ENCODE data around the gene EPG5.
"Not testable (repeated sequence)": the region's sequence is repeated elsewhere in the genome, so short reads cannot be mapped to it uniquely, and the experiment has no call there.

The EPG5 gene

DNA sequence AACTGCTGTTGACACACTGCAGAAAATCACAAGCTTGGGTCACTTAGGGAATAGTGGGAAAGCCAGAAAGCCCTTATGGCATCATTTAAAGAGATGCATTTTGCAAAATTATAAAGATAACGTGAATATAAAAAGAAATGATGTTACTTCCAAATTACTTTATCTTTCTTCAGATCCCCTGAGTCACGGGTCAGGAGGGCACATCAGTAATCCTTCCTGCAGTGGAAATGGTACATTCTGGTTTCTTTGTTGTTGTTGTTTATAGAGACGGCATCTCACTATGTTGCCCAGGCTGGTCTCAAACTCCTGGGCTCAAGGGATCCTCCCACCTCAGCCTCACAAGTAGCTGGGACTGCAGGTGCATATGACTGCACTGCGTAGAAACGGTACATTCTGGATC, 9.8 kb upstream of the EPG5 start:
- no peak for DNase-seq

DNA sequence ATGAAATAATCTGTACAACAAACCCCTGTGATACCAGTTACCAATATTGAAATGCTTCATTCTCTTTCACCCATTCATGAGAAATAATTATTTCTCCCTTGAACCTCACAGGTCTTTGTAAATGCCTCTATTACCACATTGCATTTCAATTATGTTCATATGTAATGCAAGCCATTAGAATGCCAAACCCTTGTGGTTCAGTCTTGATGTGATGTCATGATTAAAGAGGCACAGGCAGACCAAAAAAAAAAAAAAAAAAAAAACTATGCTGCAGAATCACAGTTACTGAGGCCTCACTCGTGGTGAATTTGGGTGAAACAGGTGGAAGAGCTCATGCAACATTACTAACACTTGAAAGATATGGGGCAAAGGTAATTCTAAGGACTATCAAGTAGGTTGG, 9.4 kb upstream of the EPG5 start:
- no peak for DNase-seq

DNA sequence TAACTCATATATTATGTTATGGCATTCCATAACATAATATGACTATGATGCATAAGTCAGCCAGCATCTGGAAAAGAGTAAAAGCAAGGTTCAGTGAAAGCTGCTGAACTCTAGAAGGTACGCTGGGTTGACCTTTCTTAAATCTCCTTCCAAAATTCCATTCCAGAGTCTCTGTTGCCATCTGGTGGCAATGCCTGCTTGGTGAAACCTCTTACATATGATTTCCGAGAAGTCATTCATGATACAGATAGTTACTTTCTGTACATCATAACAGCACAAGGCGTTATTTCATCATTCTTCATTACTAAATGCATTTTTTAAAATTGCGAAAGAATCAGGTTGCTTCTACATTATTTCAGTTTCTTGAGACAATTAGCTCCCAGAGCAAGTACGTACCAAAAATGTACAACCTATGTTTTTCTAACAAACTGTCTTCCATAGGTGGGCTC, 7.0 kb upstream of the EPG5 start:
- peak; percentile 74 for DNase-seq

DNA sequence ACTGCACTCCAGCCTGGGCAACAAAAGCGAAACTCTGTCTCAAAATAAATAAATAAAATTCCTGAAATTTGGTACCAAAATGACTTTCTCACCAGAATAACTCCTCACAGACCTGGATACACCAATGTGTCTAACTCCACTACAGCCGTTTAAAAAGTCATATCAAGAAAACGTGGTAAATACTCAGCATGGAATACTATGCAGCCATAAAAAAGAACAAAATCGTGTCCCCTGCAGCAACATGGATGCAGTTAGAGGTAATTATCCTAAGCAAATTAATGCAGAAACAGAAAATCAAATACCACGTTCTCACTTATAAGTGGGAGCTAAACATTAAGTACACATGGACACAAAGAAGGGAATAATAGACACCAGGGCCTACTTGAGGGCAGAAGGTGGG, 2.2 kb downstream of the EPG5 start:
- not testable (repeated sequence) for DNase-seq

DNA sequence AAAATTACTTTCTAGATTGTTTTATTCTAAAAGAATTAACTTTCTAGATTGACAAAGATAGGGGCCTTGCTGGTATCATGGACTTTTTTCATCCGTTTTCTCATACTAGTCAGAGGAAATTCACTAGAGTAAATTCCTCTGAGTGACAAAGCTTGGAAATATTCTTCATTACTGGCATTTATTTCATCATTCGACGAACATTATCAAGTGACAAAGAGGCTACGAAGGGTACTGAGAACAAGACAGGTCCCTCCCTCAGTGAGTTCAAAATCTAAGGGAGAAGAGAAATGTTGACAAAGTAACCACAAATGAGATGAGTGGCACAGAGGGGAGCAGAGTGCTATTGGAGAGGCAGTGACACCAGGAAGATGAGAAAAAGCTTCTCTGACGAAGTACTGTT, 4.3 kb downstream of the EPG5 start:
- no peak for DNase-seq

DNA sequence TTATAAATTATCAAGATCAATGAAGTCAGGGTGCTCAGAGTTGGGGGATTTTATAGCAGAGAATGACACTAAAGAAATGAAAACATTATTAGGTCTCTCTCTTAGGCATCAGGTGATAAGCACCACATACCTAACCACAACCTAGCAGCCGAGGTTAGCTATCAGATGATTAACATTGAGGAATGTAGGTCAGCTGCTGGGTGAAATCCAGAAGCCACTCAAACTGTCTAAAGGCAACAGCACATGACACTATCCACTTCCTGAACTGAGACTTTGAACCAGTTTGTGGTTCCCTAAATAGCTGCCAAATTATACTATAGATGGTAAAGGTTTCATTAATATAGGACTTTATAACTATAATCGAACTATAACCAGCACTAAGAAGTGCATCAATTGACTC, 4.7 kb downstream of the EPG5 start:
- DNase-seq: no peak

DNA sequence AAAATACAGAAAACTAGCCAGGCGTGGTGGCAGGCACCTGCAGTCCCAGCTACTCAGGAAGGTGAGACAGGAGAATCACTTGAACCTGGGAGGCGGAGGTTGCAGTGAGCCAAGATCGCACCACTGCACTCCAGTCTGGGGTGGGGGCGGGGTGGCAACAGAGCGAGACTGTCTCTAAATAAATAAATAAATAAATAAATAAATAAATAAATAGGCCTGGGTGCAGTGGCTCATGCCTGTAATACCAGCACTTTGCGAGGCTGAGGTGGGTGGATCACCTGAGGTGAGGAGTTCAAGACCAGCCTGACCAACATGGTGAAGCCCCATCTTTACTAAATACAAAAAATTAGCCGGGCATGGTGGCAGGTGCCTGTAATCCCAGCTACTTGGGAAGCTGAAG, 7.6 kb downstream of the EPG5 start:
- not testable (repeated sequence) for DNase-seq

DNA sequence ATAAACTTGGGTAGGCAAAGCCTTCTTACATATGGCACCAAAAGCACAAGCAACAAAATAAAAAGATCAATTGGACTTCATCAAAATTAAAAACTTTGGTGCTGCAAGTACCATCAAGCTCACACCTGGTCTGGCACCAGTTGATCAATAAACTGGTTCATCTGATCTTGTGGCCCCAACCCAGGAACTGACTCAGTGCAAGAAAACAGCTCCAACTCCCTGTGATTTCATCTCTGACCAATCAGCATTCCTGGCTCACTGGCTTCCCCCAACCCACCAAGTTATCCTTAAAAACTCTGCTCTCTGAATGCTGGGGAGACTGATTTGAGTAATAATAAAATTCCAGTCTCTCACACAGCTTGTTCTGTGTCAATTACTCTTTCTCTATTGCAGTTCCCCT, 8.4 kb downstream of the EPG5 start:
- no peak for DNase-seq

DNA sequence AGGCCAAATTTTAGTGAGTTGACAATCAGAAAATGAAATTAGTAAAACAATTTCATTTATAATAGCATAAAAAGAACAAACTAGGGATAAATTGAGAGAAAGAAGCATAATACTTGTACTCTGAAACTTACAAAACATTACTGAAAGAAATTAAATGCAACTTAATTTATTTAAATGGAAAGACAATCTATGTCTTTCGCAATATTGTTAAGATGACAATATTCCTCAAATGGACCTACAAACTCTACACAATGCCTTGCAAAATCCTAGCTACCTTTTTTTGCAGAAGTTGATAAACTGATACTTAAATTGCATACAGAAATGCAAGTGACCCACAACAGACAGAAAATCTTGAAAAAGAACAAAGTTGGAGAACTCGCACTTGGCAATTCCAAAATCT, 9.1 kb downstream of the EPG5 start:
- no peak for DNase-seq

DNA sequence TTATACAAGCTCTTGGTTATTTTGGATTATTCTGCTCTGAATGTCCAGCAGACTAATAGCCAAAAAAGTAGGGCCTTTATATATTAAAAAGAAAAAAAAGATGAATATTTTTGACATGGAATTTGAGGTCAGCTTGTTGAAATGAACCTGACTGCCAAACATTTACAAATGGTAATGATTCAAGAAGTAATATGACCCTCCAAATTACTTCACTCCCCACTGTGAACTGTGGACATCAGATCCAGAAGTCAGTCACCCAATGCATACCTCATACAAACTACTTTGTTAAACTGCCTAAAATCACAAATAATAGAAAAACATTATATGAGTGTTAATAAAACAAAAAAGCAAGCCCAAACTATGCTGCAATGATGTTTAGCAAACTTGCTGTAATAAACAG, 10.0 kb downstream of the EPG5 start:
- no peak for DNase-seq

DNA sequence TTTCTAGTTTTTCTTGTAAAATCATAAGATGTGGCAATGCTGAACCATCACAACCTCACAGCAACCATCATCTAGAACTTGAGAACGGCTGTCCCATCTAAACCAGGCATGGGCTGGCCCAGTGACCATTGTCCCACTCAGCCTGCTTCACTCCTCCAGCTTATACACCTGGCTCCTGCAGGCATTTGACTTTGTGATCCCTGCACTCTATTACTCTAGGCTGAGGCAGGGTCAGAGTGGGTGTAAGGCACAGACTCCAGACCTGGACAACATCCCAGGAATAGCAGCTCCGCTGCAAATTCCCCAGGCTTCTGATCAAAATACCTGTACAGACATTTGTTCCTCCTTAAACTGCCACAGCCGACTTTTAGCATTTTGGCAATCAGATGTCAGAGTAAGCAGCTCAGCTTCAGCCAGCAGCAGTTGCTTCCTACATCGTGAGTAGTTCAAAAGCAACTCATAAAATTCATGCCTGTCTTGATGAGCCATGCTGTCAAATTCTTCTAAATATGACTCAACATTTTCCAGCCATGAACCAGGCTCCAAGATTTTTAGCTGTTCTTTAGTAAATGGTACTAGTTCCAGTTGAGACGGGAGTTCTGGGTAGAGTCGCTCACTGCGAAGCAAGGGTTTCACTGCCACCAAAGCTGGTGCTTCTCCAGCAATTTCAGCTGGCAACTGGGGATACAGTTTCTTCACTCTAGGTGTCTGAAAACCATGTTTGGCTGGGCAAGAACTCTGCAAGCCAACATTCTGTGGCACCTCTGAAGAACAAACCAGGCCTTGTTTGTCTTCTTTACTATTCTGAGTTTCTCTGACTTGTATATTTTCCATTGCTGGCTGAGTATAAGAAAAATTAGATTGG, 12.8 kb downstream of the EPG5 start:
- DNase-seq: no peak

DNA sequence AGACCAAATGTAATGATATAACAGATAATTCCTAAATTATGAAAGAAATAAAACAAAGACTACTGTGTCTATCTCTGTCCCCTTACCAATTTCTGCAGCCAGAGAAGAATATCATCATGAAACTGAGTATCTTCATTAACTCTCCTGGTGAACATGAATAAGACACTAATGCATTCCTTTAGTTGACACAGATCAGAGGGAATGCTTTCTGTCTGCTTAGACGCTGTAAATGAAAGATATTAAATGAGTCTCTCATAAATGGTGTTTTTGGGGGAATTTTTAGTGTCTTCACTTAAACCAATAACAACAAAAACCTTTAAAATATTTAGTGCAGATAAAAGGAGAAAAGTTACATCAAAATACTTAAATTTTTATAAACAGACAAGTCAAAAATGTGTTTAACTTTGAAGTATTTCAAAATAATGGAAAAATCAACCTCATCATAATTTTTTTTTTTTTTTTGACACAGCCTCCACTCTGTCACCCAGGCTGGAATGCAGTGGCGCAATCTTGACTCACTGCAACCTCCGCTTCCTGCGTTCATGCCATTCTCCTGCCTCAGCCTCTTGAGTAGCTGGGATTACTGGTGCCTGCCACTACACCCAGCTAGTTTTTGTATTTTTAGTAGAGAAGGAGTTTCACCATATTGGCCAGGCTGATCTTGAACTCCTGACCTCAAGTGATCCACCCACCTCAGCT, 16.0 kb downstream of the EPG5 start:
- no peak for DNase-seq

DNA sequence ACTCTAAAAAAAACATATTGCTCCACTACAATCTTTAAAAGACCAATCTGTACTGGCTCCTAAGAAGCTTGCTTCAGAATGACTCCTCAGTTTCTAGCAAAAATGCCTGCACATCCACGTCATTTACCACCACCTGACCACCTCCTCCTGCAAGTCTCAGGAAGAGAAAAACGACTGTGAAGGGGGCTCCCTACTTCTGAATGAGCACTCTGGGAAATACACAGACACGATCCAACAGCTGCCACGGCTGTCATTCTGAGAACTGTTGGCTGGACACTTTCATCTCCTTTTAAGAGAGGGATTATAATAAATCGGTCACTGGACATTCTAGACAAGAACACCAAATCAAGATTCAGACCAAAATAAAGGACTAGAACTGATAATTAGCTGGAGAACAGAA, 21.5 kb downstream of the EPG5 start:
- DNase-seq: no peak

DNA sequence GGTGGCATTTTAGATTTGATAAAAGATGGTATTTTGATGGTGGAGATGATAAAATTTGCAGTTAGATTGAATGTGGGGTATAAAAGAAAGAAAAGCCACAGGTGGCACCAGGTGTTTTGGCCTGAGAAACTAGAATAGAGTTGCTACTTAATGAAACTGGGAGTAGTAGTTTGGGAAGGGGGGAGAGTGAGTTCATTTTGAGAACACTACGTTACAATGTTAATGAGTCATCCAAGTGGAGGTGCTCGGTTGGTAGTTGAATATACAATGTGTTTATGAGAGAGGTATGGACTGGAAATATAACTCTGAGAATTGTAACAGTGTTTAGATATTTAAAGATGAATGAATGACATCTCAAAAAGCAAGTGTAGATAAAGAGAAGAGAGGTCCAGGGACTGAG, 26.4 kb downstream of the EPG5 start:
- no peak for DNase-seq

DNA sequence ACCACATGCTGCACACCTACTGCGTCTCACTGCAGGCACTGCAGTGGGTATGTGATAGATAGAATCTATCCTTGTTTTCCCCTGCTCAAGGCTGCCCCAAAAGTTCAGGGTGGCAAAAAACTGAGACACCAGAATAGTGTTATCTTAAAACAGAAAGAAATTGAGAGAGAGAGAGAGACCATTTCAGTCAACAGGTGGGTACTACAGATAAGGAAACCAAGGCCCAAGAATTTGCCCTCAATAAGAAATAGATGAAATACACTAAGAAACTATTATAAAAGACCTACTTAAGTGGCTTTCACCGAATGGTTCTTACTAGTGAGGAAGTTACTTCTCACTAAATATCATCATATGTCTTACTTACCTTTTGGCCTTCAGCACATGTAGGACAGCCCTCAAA, 27.9 kb downstream of the EPG5 start:
- DNase-seq: no peak

DNA sequence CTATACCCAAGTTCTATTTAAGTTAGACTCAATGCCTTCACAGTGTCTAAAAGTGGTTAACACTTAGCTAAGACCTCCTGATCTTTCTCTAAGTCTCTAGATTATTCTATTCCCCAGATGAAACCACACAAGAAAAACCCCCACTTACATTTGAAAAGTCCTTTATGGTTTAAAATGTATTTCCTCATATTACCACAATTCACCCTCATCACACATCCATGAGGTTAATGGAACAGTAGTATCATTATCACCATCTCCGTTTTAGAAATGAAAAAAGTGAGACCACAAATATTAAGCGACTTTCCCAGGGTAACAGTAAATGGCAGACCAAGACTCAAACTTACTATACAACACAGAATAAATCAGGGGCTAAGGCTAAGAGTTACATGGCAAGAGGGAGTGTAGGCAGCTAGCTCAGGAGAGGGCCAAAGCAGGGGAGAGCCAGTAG, 28.6 kb downstream of the EPG5 start:
- no peak for DNase-seq

DNA sequence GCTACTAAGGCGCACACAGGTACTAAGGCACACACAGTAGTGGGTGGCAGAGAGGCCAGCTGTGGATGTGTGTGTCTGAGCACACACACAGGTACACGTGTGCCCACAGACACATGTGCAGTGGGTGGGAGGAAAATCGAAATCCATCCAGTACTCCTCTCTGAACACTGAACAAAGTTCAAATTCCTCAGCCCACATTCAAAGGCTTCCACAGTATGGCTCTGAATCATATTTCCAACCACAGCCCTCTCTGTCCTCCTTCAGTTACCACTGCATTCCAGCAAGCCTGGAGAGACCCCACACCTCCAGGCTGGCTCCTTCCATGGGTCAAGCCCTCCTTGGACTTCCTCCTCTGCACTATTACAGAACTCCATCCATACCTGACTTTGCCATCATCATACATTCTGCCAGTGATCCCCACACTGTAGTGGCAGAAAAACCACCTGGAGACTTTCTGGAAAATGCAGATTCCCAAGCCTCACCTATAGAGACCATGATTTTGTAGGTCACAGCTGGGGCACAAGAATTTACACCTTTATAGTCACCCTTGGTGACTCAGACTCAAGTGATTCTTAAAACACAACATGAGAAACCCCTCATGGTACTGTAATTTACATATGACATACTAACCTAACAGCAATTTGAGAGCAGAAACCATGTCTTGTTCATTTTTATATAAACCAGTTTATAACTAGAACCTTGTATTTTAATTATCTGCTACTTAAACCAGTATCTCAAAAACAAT, 31.4 kb downstream of the EPG5 start:
- no peak for DNase-seq

DNA sequence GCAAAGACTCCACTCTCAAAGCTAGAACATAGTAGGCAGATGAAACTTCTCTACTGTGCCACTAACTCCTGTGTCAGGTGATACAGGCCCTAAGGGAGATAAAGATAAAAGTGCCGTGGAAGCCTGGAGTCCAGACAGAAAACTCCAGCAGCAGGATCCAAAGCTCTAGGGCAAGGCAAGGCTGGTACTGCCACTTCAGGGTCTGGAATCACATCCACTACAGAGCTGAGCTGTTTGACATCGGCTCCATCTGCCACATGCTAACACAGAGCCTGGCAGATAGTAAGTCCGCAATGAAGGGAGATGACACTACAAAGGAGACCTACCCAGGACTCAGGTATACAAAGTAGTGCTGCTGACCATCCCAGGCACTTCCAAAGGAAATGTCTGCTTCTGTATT, 34.4 kb downstream of the EPG5 start:
- no peak for DNase-seq

DNA sequence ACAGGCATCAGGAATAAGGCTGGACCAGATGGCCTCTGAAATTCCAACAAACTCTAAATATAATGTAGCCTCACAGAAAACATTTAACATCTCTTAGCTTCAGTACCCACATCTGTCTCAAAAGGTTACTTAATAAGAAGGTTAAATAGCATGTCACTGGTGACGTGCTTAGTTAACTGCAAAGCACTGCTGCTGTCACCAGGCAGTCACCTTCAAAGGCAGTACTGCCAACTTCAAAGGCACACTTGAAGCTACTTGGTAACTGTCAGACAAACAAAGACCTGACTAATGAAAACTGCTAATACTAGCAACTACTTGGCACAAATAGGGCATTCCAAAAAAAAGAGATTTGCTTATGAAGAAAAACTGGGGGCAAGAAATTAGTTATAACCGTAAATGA, 36.2 kb downstream of the EPG5 start:
- no peak for DNase-seq

DNA sequence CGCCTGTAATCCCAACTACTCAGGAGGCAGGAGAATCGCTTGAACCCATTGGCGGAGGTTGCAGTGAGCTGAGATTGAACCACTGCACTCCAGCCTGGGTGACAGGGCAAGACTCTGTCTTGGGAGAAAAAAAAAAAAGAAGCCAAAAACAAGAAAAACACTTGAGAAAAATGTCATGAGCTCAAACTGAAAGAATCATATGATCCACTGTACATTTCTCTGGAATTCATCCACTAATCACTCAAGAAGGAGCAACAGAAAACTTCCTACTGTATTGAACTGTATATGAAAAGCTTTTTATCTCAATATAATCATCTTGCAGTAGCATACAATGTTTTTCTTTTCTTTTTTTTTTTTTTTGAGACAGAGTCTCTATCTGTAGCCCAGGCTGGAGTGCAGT, 40.4 kb downstream of the EPG5 start:
- DNase-seq: no peak

DNA sequence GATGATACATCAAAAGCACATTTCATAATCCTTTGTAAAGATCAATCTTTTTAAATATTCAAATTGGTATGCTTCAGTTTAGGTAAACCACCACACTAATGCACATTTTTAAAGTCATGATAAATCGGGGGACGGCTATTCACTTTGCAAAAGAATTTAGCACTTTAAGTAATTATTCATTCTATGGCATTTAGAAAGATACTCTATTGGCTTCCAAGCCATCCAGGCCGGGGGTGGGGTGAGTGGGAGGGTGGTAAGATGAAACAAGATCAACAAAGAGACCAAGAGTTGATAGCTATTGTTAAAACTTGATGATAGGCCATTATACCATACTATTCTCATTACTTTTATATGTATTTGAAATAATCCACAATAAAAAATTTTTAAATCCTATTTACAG, 41.0 kb downstream of the EPG5 start:
- no peak for DNase-seq

DNA sequence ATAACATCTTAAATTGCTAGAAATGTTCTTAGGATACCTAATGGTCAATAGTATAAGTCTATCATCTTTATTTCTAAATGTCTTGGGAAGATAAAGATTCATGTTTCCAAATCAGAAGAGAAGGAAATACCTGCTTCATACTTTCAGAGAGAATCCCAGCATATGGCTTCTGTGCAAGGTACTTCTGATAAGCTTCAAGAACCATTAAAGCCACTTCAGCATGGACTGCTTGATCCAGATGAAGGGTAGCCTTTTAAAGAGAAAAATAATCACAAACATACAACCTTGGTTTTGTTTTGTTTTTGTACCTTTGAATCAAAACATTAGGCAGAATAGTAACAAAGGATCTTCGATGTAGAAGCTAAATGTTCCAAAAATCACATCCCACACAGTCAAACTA, 44.0 kb downstream of the EPG5 start:
- DNase-seq: no peak

DNA sequence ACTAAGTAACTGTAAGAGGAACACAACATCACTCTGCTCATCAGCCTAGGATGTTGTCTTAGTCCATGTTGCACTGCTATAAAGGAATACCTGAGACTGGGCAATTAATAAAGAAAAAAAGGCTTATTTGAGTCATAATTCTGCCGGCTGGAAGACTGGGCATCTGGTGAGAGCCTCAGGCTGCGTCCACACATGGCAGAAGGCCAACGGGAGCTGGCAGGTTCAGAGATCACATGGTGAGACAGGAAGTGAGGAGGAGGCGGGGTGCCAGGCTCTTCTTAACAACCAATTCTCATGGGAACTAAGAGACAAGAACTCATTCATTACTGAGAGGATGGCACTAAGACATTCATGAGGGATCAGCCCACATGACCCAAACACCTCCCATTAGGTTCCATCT, 46.8 kb downstream of the EPG5 start:
- DNase-seq: peak; percentile 40

DNA sequence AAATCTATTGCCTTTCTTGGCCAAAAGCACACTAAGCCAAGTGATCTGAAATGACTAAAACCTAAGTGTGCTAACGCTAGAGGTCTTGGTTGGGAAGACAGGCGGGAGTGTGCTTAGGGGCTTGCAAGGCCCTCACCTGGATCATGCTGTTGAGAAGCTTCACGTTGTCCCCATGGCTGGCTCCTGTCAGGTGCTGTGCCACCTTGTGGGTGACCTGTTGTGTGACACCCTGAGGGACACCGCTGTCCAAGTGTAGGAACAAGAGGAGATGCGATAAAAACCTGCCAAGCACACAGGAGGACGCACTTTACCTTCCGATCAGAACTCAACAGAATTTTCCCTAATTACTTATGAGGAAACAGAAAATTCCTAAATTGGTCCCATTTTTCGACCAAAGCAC, 50.8 kb downstream of the EPG5 start:
- no peak for DNase-seq
